Gastroesophageal sphincter (tissue), 4 donors: Measurements from ENCODE around the gene MICU2. TPM values are rescaled to one million over a fixed set of nuclear protein-coding genes. Genes with fewer than 3 reads are reported as not detected.
"Not testable (repeated sequence)": the region's sequence is repeated elsewhere in the genome, so short reads cannot be mapped to it uniquely, and the experiment has no call there.

Experiments used
- ATAC-seq: fragments of 150-250 bp; one replicate; pipeline ENCODE4 v1.9.1; 2016; ENCODE audit warnings: mild to moderate bottlenecking, moderate library complexity
- H3K27ac ChIP-seq, 4 donors: fragments of 200-600 bp; sonication (generic) in 3 of 4; 1 replicate in 3 of 4; 2 replicates in 1 of 4; pipeline ENCODE4 v1.5.1; 2016 to 2019
- H3K27me3 ChIP-seq: fragments of 200-600 bp; sonication (generic); one replicate; pipeline ENCODE4 v1.5.1; 2019
- H3K36me3 ChIP-seq, 2 donors: fragments of 200-600 bp; sonication (generic); one replicate each; pipeline ENCODE4 v1.5.1; 2019; ENCODE audit warnings: control low read depth in 1 of 2
- H3K4me1 ChIP-seq, 3 donors: fragments of 200-600 bp; sonication (generic); 1 replicate in 2 of 3; 2 replicates in 1 of 3; pipeline ENCODE4 v1.5.1; 2016 to 2019; ENCODE audit warnings: control low read depth in 2 of 3
- H3K4me3 ChIP-seq, 2 donors: fragments of 200-600 bp; sonication (generic); one replicate each; pipeline ENCODE4 v1.5.1; 2019; ENCODE audit warnings: mild to moderate bottlenecking in 1 of 2, moderate library complexity in 1 of 2
- H3K9me3 ChIP-seq, 3 donors: fragments of 200-600 bp; sonication (generic); one replicate each; pipeline ENCODE4 v1.5.1; 2017 to 2019; ENCODE audit warnings: control low read depth in 2 of 3
- EP300 ChIP-seq: sonication (generic); formaldehyde crosslinking; IDR thresholded peaks from one replicate; pipeline ENCODE4 v1.6.1; 2017; ENCODE audit warnings: antibody characterized with exemption, mild to moderate bottlenecking
- POLR2A ChIP-seq, 2 donors: fragments of 450-650 bp; IDR thresholded peaks; one replicate each; pipeline ENCODE4 v1.6.1; 2017; ENCODE audit warnings: antibody characterized with exemption in 2 of 2, mild to moderate bottlenecking in 2 of 2, moderate library complexity in 1 of 2
- POLR2AphosphoS5 ChIP-seq: sonication (generic); formaldehyde crosslinking; IDR thresholded peaks from one replicate; pipeline ENCODE4 v1.6.1; 2017; ENCODE audit warnings: antibody characterized with exemption
- WGBS, 2 donors: methylation state at CpG; one replicate each; pipeline ENCODE4 v1.1.5; 2018; ENCODE audit warnings: low coverage in 1 of 2; 5-methylcytosine and 5-hydroxymethylcytosine counted together
- total RNA-seq, 4 donors: library from RNA; depleted of rRNA; stranded (reverse); fragments of >200 nt; gene quantifications; one replicate each; pipeline ENCODE4 v1.1.0, GENCODE V29; 2016
- TF ChIP-seq, protein P1 (sequence below), 4 experiments: fragments of 200-600 bp in 2 of 4; fragments of 450-650 bp in 2 of 4; sonication (generic) in 1 of 4; IDR thresholded peaks; one replicate each; pipeline ENCODE4 v1.5.1; 2017 to 2019; ENCODE audit warnings: antibody characterized with exemption in 4 of 4, mild to moderate bottlenecking in 2 of 4, moderate library complexity in 2 of 4

Gene MICU2
- total RNA-seq, 4 donors from 2014 or later, result 35.2 to 67.7 (median 42.0) TPM

DNA sequence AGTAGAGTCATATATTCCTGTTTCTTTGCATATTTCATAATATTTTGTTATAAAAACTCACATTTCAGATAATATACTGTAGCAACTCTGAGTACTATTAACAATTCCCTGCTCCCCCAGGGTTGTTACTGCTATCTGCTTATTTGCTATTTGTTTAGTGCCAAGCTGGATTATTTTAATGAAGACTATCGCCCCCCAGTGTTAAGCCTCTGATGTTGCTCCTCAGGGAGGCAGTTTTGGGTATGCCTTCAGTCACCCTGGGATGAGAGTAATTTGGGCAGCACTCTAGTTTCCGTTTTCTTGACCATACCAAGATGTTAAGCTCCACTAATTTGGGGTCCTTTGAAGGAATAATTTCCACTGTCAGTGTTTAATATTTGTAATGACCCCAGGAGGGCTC, 46.0 kb downstream of the MICU2 start:
- TF ChIP-seq EP300 (no peak), POLR2A (IDR thresholded peaks at IDR 0.05) (no peak), POLR2AphosphoS5 (no peak)
- TF ChIP-seq, protein P1, sequence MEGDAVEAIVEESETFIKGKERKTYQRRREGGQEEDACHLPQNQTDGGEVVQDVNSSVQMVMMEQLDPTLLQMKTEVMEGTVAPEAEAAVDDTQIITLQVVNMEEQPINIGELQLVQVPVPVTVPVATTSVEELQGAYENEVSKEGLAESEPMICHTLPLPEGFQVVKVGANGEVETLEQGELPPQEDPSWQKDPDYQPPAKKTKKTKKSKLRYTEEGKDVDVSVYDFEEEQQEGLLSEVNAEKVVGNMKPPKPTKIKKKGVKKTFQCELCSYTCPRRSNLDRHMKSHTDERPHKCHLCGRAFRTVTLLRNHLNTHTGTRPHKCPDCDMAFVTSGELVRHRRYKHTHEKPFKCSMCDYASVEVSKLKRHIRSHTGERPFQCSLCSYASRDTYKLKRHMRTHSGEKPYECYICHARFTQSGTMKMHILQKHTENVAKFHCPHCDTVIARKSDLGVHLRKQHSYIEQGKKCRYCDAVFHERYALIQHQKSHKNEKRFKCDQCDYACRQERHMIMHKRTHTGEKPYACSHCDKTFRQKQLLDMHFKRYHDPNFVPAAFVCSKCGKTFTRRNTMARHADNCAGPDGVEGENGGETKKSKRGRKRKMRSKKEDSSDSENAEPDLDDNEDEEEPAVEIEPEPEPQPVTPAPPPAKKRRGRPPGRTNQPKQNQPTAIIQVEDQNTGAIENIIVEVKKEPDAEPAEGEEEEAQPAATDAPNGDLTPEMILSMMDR (IDR thresholded peaks at IDR 0.05), result no peak
- no peak for ATAC-seq
- Histone ChIP-seq H3K27ac (no peak overlapping the region), H3K27me3 (no peaks in the 10 kb centered on the region), H3K4me1 (no peaks in the 10 kb centered on the region), H3K4me3 (no peak overlapping the region), H3K9me3 (no peaks in the 10 kb centered on the region), H3K36me3 (peaks cover 0 to 18% of the 10 kb centered on the region in 2 donors)
- 70 to 77% methylated on average over 2 of the region's 2 CpGs for WGBS, 2 donors

DNA sequence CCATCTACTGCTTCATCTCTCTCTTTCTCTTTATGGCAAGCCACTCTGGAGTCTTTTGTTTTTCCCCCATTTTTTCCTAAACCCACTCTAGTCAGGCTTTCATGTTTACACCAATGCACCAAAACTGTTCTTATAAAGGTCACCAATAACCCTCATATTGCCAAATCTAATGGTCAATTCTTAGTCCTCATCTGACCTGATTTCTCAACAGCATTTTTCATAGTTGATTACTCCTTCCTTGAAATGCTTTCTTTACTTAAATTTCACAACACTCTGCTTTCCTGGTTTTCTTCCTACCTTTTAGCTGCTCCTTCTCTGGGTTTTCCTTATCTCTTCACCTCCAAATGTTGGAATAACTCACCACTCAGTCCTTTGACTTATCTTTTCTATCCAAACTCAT, 47.9 kb downstream of the MICU2 start:
- no peak overlapping the region for H3K4me3 ChIP-seq
- H3K9me3 ChIP-seq, result no peaks in the 10 kb centered on the region
- no peak for ATAC-seq
- no peak for TF ChIP-seq POLR2A (IDR thresholded peaks at IDR 0.05)
- TF ChIP-seq EP300, result no peak
- TF ChIP-seq, protein P1 (IDR thresholded peaks at IDR 0.05), result no peak
- no peak for TF ChIP-seq POLR2AphosphoS5
- H3K36me3 ChIP-seq, result peaks cover 0 to 10% of the 10 kb centered on the region in 2 donors
- H3K27me3 ChIP-seq, result no peaks in the 10 kb centered on the region
- H3K27ac ChIP-seq, result no peak overlapping the region
- no peaks in the 10 kb centered on the region for H3K4me1 ChIP-seq

DNA sequence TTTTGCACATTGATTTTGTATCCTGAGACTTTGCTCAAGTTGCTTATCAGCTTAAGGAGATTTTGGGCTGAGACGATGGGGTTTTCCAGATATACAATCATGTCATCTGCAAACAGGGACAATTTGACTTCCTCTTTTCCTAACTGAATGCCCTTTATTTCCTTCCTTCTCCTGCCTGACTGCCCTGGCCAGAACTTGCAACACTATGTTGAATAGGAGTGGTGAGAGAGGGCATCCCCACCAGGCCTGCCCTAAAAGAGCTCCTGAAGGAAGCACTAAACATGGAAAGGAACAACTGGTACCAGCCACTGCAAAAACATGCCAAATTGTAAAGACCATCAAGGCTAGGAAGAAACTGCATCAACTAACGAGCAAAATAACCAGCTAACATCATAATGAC, 50.7 kb downstream of the MICU2 start:
- not testable (repeated sequence) for H3K36me3 ChIP-seq, H3K4me1 ChIP-seq, H3K9me3 ChIP-seq, H3K27ac ChIP-seq, H3K27me3 ChIP-seq, H3K4me3 ChIP-seq, ATAC-seq
- 56% methylated on average over 1 of the region's 2 CpGs; no CpG with 5 or more reads in 1 of the 2 donors for WGBS, 2 donors

DNA sequence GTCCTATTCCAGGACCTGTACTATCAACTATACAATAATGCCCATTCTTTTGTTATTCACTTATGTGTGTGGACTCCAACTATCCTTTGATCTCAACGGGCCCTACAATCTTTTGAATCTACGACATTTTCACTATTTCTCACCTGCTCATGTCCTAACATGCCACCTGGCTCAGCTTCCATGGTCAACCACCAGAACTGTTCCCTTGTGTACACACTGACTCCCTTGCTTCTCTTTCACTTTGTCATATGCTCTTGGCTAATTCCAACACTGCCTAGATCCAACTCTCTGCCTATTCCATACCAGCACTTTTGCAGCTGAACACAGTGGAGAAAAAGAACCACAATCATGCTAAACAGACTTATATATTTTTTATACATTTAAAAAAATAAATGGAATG, 53.1 kb downstream of the MICU2 start:
- Histone ChIP-seq H3K9me3 (no peaks in the 10 kb centered on the region), H3K4me1 (no peaks in the 10 kb centered on the region), H3K27me3 (no peaks in the 10 kb centered on the region), H3K27ac (no peak overlapping the region), H3K4me3 (no peak overlapping the region), H3K36me3 (no peaks in the 10 kb centered on the region)
- 97 to 100% methylated on average over 2 of the region's 2 CpGs for WGBS, 2 donors
- no peak for ATAC-seq
- TF ChIP-seq POLR2AphosphoS5 (no peak), POLR2A (IDR thresholded peaks at IDR 0.05) (no peak), EP300 (no peak)
- TF ChIP-seq, protein P1 (IDR thresholded peaks at IDR 0.05), result no peak

DNA sequence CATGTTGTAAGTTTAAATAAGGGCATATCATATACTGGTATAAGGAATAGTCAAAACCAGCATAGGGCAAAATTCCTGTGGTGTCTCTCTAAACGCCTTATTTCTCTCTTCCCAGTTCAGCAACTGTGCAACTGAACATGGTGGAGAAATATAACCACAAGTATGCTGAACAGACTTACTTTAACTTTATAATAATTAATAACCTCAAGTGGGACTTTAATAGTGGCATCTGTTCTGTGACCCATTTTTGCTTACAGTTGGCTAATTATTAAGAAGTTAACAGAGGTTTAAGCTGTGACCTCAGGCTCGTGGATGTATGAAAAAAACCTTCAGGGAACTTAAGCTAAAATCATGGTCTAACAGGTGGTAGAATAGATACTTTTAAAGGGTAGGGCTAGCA, 54.3 kb downstream of the MICU2 start:
- 77 to 94% methylated on average over 2 of the region's 2 CpGs for WGBS, 2 donors
- peaks cover 0 to 8% of the 10 kb centered on the region in 2 donors for H3K36me3 ChIP-seq
- no peaks in the 10 kb centered on the region for H3K9me3 ChIP-seq
- no peak overlapping the region for H3K27ac ChIP-seq
- TF ChIP-seq EP300 (no peak), POLR2A (IDR thresholded peaks at IDR 0.05) (no peak), POLR2AphosphoS5 (no peak)
- TF ChIP-seq, protein P1 (IDR thresholded peaks at IDR 0.05), result no peak
- H3K4me1 ChIP-seq, result no peaks in the 10 kb centered on the region
- no peaks in the 10 kb centered on the region for H3K27me3 ChIP-seq
- ATAC-seq, result no peak
- no peak overlapping the region for H3K4me3 ChIP-seq
